Fibroblast of skin of back (primary cell): ENCODE measurements around the gene LHFPL2.

Source experiments
- DNase-seq: peaks from one replicate; pipeline ENCODE4 v3.0.0-alpha.2; 2013

The LHFPL2 gene

DNA sequence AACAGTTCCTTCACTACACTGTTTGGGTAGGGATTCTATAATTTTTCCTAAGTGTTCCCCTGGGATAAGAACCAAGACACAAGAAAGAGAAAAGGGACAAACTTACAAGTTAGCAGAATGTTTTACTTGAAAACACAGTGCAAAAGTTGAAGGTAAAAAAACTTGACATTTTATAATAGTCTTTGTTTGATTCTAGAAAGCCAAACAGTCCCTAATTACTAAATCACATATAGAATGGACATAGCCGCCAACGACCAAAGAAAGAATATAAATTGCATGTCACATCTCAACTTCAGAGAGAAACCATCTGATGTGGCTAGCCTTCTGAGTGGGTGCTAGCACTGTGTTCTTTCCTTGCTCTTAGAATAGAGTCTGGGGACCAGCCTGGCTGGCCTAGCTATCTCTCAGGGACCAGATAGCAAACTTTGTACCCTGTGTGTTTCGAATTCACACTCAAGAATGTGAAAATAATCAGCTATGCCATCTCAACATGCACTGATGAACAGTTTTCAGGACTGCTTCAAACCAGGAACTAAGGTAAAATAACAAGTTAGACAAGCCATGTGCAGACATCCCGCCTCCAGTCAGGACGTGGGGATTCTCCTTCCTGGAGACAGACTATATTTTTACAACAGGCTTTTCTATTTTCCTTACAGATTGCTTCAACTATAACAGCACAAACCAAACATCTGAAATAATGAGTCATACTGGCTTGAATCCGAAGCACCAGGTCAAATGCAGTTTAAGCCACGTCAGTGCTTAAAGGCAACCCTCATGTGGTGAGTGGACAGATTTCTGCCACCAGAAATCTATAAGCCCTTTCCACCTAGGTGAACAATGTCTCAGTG, 53.7 kb downstream of the LHFPL2 start:
- DNase-seq, result peak; percentile 98

DNA sequence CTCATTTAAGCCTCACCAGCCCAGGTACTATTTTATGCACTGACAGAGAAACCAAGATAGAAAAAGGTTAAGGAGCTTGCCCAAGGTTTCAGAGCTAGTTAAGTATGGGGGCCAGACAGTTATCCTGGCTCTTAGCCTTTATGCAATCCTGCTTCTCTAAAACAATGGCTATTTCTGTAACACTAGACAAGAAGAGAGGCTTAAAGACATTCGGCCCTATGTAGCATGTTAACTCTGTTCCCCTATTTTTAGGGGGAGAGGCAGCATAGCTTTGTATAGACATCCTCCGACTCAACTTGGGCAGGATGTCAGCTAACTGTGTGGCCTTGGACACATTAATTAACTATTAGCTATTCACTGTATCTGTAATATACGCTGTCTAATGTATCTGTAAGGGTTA, 54.6 kb downstream of the LHFPL2 start:
- DNase-seq, result no peak

DNA sequence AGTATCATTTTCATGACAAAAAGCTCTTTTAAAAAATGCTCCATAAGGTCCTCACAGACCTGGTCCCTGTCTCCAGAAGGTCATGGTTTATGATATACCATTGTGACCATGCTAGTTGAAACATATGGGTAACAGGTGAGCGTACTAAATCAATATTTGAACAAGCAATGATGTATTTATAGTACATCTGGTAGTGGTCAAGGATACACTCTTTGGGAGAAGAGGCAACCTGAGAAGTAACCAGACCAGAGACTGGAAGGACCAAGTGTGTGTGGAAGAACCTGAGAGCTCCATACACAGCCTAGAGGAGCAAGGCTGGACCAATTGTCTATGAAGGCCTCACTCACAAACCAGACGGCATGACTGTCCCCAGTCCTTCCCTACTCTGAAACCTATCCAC, 55.1 kb downstream of the LHFPL2 start:
- no peak for DNase-seq

DNA sequence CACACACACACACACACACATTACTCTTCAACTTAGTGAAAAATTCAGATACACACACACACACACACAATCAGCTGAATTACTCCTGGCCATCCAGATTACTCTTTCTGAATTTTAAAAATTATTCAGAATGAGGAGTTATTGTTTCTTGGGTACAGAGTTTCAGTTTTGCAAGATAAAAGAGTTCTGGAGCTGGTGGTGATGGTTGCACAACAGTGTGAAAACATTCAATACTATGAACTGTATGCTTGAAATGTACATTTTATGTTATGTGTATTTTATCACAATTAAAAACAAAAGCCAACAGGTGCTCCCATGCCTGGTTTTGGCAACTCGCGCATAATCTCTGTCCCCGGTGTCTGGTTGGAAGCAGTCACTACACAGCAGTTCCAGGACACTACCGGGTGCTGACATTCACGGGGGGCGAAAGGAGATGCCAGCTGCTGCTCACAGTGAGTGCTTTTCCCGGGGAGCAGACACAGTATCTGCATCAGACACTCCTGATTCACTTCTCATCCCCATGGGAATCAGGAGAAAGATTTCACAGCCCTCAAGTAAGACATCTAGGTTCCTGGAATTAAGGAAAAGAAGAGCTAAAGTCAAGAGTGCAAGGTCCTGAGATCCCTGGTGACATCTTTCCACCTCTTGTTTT, 55.7 kb downstream of the LHFPL2 start:
- no peak for DNase-seq

DNA sequence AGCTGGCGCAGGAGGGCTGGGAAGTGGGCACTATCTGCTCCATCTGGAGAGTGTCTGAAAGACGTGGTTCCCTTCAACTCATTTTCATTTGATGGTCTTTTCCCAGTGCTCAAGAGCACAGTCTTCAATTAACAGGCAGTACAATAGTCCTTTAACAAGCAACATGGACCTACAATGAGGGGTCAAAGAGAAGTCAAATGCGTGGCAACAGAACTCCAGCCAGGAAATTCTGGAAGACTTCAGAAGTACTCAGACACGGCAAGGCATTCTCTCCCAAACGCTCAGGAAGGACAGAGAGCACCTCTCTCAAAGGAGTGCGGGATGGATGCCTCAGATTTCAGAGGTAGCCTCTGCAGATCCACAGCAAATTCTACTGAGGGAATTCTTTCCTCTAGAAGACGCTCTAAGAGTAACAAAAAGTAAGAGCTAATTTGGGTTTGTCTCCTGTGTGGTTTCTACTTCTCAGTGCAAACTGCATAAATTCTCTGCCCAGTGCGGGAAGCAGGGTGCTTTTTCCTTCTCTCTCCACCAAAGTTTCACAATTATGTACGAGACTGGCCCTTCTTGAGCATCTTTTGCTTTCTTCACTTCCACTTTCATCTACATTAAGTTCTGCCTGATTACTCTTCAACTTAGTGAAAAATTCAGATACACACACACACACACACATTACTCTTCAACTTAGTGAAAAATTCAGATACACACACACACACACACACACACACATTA, 56.4 kb downstream of the LHFPL2 start:
- no peak for DNase-seq

DNA sequence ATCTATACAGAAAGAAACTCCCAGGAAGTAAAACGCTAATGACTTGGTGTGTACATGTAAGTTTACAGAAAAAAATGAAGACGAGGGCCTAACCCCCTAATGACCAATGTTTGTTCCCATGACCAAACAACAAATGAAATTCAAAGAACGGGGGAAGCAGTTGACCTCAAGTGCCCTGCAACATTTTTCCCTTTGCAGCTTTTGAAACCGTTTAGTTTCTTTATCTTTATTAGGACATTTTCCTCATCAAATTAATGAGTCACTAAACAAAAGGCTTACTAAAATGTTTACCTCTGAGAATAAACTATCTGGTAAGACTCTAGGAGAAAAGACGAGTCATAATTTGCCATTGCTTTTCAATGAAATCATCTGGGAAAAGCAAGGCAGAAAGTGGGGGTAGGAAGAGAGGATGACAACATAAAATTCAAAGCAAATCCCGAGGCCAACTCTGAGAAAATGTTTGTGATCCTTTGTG, 57.4 kb downstream of the LHFPL2 start:
- peak; percentile 90 for DNase-seq

DNA sequence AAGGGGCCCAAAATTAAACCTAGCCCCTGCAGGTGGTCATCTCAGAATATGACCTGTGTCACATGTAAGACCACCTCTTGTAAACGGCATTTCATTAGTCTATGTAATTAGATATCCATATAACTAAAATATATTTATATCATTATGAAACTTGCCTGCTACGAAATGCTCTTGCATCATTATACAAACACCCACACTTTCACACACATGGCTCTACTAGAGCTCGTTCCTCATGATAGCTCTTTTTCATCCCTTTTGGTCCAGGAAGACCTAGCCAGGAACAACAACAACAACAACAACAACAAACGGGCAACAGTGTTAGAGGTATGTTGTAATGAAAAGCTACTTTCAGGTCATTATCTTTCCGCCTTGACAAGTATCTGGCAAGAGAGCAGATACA, 58.6 kb downstream of the LHFPL2 start:
- DNase-seq, result no peak

DNA sequence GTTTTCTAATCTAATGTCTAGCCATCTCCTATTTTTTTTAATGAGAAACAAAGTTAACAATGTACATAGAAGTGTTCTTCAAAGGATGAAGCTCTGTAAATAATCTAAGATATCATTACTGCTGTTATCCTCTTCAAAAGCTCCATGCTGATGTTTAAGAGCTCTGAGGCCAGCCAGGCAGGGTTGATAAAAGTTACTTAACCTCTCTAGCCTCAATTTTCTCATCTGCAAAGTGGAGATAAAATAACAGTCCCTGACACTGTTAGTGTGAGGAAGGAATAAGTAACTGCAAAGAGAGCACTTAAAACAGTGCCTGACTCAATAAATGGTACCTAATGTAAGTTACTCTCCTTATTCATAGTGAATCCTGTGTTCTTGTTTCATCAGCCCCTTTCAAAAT, 60.1 kb downstream of the LHFPL2 start:
- no peak for DNase-seq

DNA sequence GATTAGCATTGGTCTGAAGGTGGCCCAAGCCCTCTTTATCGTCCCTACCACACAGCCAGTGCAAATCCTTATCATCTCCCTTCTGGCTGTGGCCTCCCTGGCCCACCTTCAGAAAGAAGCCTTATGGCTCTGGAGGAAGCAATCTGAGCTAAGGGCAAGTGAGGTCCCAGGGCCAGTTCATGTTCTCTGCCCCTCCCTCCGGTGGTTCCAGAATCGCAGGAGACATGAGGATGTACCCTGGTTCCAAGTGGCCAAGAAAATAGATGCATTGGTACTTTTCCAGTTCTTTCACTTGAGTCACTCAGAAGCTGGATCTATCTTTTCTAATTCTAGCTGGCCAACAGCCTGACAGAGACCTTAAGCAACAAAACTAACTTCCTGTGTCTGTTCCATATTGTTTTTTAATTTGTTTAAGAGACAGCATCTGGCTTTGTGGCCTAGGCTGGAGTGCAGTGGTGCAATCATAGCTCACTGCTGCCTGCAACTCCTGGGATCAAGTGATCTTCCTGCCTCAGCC, 60.7 kb downstream of the LHFPL2 start:
- peak; percentile 54 for DNase-seq

DNA sequence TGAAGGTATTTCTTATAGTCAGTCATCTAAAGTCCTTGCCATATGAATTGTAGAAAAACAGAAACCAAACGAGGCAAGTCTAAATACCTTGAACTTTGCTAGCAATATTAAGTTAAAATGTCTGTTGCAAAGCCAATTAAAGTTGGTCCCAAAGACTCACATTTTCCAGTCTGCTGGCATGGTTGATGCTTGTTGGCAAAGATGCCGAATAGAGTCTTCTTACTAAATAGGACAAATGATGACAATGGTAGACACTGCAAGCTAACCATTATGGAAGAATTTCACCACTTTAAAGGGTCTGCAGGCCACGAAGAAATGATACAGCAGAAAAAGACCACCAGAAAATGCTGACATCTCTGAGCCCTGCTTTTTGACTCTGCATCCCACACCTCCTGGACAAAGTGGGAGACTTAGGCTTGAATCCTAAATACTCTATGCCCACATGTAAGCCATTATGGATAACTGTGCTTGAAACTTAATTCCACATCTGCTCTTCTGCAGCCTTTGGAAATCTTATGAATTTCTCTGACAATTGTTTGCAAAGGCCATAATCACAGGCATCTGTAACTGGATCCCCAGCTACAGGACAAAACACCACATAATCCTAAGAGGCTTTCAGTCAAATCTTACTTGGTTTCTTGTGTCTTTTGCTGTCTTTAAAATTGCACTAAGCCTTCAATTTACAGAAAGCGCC, 61.3 kb downstream of the LHFPL2 start:
- no peak for DNase-seq

DNA sequence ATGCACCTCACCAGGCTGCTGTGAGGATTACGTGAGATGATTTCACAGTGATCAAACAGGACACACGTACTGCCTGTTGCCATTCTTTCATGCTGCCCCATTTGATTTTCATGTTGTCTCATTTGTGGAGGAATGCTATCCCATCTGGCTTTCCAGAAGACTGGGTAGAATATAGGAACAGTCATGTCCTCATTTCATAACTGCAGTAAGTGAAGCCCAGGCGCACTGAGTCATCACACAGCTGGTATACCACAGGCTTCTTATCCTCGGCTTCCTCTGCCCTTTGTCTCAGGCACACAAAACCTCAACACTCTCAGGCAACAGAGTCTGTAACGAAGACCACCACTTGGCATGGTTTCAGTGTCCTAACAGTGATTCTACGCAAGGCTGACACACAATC, 62.3 kb downstream of the LHFPL2 start:
- DNase-seq, result peak; percentile 98

DNA sequence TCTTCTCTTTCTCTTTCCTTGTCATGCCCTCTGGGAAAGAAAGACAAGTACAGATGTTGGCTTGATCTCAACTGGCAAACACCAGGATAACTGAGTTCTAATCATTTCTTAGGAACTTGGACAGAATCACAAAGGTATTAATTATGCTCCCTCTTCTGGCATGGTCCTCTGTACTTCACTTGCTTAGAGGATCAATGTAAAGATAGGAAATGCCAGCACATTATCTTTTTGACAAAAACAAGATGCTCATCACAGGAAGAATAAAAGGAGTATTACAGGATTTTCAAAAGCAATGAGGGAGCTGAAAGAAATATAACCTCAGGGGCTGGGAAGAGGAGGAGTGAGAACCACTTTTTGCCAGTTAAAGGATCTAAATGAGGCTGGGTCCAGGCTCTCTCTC, 70.6 kb downstream of the LHFPL2 start:
- DNase-seq, result no peak

DNA sequence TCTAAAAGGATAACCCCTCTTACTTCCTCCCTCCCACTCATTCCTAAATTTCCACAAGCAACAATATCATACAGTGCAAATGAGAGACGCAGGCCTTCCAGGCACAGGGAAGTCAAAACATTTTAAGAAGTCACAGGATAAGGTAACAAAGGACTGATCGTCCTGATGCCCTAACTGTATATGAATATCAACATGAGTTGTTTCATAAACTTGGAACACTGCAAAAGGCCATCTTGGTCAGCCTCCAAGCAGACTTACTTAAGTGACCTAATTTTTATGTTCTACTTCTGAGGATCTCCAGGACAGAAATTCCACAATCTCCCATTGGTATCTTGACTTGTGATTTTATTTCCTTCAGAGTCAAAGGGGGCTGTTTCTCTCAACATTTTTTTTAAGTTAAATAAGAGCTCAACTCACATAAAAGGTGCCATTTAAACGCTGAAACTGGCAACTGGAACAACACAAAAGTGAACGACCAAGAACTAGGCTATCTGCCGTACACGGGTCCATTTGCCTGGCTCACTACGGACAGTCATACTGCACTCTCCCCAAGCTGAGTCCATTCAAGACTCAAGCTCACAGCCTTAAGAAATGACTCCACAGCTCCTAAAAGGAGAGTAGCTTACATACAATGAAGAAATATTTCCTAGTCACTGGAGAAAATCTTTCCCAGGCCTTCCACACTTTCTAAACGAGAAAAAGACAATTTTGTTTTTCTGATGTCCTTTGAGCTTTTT, 71.3 kb downstream of the LHFPL2 start:
- no peak for DNase-seq

DNA sequence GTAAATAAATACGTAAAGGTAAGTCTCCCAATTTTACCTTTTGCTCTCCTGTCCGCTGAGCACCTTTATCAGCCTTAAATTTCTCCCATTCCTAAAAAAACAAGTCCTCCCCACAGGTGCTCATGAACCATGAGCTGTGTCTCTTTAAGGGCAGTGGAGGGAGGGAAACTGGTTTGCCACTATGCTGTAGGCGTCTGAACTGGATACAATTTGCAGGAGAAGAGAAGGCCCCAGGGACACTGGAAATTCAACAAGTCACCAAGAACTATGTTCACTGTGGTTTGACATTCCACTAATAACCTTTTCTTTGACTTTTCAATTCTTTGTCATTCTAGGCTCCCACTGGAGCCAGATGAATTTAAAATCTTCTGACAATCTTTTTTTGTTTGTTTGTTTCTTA, 72.2 kb downstream of the LHFPL2 start:
- peak; percentile 70 for DNase-seq

DNA sequence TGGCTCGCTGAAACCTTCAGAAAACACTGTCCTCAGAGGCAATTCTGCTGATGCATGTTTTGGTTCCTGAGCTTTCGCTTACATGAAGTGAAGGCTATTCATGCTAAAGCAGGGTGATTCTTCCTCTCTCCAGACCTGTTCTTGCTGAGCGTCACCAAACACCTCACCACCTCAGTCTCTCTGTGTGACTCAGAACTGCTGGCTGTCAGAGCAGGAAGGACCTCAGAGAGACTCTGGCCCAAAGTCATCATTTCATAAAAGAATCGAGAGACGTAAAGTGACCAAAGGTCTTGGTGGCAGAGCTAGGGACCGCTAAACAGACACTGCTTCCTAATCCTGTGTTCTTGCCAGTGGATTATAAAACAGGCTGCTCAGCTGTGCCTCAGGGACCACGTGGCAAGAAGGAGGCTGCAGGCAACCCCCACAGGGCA, 73.8 kb downstream of the LHFPL2 start:
- DNase-seq, result no peak

DNA sequence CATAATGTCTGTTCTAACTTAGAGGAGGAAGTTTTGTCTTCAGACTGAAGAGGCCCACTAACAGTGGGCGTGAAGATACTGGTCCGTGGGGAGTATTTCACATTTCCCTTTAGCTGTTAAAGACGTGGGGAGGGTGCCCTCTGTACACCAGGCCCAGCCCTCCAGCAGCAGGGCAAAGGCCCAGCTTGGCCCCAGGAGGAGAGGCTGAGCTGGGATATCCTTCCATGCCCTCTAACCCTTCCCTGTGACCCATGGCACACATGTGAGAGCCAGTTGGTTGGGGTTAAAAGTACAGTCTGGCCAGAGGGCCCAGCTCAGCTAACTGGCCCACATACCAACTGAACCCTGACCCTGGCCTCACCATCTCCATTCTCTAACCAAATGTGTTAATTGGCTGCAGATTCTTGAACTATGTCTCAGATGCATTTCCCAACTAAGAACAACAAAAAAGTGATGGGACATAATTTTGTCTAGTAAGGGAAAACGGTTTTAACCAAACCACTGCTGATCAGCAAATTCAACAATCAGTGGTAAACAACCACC, 74.4 kb downstream of the LHFPL2 start:
- DNase-seq, result no peak

DNA sequence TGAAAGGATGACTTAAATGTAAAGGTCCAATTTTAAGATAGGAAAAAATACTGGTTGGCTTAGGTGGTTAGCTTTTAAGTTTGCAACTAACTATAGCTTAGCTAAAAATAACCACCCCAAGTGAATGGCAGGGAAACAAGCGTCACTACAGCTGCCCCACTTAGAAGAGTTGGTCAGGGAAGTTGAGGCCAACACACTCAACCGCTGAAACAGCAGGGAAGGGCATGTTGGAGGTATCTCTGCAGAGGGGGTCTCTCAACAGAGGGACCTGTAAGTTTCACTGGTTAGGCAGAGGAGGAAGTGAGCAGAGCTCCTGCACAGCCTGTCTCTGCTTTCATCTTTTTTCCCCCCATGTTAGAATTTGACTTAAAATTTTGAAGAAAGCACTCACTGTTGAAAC, 75.3 kb downstream of the LHFPL2 start:
- DNase-seq, result no peak

DNA sequence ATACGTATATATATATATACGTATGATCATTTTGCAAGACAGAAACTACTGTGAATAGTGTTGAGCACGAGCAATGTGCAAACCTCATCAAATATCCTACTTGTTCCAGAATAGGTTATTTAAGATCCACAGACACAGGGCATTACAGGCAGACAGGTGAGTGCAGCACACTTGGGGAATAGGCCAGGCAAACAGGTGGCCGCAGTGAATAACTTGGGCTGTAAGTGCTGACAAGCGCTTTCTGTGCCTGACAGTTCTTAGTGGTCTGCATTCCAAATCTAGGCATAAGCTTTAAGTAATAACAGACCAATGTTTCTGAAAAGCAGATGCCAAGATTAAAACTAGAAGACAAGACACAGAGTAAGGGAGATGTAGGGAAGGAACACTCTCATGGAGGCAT, 77.9 kb downstream of the LHFPL2 start:
- DNase-seq, result no peak

DNA sequence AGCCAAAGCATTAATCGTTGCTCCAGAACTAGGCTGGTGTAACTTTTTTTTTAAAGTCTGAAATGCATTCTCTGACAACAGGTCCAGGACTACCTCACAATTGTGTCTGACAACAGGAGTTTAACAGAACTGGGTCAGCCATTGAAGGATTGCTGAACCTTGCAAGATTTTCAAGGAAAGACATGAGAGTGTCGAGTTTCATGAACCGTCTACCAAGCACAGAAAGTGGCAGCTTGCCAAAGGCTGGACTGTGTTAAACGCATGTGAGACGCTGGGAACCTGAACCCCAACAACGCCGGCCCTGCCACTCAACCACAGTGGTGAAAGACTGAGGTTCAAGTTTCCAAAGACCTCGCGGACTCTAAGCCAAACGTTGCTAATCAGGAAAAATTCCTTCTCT, 79.1 kb downstream of the LHFPL2 start:
- DNase-seq, result peak; percentile 65

DNA sequence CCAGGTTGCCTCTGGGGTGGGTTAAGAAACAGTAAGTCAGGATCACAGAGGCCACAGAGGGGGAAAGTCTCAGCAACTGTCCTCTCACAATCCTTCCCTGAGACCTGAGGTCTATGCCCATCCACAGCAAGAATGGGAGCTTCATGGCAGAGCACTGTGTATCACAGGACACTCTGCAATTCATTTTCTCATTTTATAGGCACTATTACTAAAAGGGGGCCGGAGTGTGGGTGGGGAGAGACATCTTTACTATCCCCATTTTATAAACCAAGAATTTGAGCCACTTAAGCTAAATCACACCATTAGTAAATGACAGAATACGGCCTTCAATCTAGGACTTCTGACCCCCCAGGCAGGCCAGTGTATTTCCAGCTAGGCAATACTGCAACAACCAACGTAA, 79.9 kb downstream of the LHFPL2 start:
- no peak for DNase-seq

DNA sequence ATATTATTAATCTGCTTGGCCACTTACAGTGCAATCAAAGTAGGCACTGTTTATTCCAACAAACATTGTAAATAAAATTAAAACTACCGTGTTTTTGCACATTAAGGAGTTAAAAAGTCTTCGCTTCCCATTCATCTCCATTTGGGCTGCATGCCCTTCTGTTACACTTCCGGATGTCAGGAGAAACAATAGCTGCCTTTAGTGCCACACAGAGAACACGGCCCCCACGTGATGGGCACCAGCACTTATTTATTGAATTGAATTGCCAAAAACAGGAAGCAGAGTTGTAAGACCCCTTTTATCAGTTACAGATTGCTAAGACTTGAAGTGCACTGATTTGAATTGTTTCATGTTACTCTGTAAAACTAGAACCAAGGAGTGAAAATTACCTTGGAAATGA, 80.4 kb downstream of the LHFPL2 start:
- DNase-seq, result no peak

DNA sequence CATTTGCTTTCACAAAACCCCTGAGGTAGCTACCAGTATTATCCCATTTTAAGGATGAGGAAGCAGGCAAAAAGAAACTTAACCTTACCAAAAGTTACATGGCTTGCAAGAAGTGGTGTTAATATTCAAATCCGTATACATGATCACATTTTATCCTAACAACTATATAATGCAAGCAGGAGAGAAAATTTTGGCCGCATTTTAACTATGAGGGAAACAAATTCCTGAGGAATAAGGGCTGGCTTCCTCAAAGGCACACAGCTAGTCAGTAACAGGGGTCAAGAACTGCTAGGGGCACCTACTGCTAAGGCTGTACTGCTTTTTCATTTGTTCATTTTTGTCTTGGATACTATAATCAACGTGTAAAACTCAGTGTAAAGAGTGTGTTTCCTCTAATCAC, 81.0 kb downstream of the LHFPL2 start:
- DNase-seq, result no peak
